ENCODE results near the gene HIF1A.

DNA sequence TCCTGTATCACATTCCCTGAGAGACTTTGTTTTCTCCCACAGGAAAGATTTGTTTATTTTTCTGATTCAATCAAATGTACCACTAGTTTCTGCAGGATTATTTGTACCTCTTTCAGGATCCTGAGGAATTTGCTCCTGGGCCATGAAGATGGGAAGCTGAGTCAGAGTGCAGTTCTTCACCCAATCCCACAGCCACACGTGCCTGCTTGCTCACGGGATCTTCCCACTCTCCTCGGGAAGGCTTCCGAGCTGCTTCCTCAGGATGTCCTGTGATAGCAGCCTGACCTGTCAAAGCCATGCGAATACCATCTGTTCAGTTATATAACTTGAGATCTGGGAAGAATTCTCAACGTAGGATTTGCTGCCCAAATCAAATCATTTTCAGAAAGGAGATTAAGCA is 41.8 kb upstream of the HIF1A start:
- TF ChIP-seq, protein P1, sequence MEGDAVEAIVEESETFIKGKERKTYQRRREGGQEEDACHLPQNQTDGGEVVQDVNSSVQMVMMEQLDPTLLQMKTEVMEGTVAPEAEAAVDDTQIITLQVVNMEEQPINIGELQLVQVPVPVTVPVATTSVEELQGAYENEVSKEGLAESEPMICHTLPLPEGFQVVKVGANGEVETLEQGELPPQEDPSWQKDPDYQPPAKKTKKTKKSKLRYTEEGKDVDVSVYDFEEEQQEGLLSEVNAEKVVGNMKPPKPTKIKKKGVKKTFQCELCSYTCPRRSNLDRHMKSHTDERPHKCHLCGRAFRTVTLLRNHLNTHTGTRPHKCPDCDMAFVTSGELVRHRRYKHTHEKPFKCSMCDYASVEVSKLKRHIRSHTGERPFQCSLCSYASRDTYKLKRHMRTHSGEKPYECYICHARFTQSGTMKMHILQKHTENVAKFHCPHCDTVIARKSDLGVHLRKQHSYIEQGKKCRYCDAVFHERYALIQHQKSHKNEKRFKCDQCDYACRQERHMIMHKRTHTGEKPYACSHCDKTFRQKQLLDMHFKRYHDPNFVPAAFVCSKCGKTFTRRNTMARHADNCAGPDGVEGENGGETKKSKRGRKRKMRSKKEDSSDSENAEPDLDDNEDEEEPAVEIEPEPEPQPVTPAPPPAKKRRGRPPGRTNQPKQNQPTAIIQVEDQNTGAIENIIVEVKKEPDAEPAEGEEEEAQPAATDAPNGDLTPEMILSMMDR (conservative IDR thresholded peaks at IDR 0.05; ENCODE audit: low read depth in 2 of 2) = no peak
- TF ChIP-seq EZH2phosphoT487 (IDR thresholded peaks at IDR 0.05; ENCODE audit: unreplicated experiment) (no peak), NANOG (IDR thresholded peaks at IDR 0.05; ENCODE audit: borderline replicate concordance) (no peak), REST (IDR thresholded peaks at IDR 0.05; ENCODE audit: unreplicated experiment) (no peak), POLR2AphosphoS5 (IDR thresholded peaks at IDR 0.05; ENCODE audit: low read depth) (no peak), EZH2 (IDR thresholded peaks at IDR 0.05; ENCODE audit: low read depth, unreplicated experiment) (no peak)
